ENCODE data around the gene NR4A3.

Gene NR4A3

DNA sequence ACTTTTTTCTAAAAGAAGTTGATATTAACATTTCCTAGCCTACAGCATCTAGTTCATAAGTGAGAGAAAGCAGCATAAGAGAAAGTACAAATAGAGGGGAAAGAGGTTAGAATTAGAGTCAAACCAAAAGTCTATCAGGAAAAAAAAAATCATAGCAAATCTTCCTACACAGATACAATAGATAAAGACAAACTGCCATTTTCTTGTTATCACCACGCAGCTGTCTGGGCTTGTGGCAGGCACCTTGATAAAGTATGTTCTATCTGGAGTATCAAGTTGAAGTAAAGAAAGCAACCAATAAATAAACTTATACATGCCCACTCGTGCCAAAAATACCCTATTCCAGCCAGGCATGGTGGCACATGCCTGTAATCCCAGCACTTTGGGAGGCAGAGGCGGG is 5.3 kb upstream of the NR4A3 start:
- DNase-seq, result no peak

DNA sequence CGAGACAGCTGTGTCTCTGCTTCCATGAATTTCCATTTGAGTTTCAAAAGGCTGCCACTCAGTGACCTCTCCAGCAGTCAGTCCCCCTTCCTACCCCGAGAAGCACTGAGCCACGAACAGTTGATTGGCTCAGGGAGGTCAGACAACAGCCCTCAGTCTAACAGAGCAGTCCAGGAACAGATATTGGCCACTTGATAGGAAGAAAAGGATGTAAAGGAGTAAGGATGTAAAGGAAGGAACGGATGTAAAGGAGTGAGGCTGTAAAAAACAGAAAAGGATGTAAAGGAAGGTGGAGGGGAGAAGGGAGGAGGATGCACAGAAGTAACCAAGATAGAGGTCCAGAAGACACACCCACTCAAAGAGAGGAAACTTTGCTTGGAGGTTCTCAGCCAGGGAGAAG is 3.2 kb upstream of the NR4A3 start:
- no peak for DNase-seq

DNA sequence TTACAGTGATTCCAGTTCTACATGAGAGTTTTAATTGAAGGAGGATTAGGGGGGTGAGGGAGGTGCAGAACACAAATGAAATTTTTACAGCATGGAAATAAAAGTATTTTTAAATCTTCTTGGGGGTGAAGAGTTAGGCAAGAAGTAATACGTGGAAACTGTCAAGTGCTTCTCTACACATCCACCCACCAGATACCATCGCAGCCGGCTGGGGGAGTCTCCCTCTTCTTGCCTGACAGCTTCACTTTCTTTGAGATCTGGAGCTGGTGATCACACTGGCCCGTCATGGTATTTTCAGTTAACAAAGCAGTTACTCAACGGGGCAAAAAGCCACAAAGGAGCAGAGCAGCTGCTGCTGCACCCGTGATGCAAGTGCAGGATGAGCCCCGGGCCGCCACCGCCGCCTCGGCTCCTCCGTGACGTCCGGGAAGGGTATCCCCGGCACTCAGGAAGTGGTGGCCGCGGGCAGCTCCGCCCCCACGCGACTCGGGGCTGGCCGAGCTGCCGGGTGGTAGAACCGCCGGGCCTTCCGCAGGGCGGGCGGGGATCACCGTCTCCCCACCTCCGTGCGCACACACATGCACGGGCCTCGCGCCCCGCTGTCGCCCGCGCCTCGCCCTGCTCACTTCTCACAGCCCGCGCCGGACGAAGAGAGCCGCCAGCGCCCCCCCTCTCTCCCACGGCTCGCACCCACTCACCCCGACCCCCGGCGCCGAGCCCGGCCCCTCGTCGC is 2.4 kb upstream of the NR4A3 start:
- DNase-seq, result peak; percentile 95

DNA sequence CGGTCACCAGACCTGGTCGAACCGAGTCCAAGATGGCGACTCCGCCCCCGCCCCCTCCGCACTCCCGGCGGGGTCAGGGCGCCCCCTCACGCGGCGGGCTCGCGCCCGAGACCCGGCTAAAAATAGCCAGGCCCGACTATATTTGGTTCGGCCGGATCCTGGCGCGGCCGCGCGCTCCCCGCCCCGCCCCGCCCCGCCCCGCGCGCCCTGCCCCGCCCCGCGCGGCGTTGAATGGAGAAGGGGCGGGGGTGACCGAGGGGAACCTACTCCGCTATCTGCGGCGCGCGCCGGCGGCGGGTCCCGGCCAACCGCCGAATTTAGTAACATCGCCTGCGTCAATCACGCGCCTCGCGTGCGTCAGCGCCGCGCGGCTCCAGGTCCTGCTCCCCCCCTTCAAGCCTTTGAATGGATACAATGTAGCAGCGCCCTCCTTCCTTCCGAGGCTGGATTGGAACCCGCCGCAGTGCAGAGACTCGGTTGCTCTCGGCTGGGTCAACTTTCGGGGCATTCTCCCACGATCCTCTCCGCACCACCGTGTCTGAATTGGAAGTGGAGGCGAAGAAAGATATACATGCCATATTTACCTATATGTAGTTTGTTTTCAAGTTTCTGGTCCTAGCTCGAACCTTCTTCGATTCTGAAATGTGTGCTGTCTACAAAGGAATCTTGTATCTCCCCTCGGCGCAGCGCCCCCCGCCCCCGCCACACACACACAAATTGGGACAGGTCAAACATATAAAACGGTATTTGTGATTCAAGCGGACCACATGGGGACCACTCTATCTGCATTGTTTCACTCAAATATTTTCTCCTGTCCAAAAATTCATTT is 1.6 kb upstream of the NR4A3 start:
- DNase-seq, result no peak

DNA sequence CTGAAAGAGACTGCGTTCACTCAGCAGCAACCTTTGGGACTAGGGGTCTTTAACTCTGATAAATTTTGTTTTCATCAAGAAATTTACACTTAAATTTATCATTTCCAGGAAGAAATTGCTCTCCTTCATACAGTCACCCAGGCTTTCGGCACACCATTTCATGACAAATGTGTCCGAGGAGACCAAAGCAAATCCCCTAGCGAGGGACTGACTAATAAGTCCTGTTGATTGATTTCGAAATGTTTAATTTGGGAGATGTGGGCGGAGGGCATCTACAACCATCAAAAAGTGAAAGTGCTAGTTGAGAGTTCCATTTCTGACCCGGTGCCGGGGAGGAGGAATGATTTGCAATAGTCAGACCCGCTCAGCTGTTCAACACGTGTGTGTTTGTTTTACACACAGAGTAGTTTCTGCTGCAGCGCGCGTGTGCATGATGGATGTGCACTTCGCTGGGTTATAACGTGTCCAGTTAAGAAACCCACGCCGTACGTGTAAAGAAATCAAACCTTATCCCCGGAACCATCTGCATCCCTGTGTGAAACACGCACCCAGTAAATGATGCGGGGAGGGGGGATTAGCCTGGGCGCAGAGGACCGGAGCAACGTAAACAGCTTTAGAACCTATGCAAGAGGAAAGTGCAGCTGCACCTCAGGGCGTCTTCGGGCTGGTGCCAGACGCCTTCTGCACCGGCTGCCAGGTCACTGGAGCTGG is 845 bp upstream of the NR4A3 start:
- peak; percentile 80 for DNase-seq

DNA sequence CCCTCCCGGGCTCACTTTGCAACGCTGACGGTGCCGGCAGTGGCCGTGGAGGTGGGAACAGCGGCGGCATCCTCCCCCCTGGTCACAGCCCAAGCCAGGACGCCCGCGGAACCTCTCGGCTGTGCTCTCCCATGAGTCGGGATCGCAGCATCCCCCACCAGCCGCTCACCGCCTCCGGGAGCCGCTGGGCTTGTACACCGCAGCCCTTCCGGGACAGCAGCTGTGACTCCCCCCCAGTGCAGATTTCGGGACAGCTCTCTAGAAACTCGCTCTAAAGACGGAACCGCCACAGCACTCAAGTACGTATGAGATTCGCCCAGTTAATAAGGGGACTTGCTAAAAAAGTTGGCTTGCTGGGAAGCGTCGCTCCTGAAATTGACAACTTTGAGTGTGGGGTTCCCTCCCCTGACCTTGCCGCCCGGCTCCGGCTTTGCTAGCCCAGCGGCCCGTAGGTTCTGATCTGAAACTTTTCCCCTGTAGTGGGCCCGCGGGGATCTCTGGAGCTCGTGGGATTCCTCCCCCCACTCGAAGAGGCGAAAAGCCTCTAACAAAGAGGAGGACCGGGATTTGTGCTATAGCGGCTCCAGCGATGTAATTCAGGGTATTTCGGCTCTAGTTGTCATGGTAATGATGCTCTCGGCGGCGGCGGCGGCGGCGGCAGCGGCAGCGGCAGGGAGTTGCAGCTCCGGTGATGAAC is 572 bp downstream of the NR4A3 start:
- DNase-seq, result peak; percentile 75

DNA sequence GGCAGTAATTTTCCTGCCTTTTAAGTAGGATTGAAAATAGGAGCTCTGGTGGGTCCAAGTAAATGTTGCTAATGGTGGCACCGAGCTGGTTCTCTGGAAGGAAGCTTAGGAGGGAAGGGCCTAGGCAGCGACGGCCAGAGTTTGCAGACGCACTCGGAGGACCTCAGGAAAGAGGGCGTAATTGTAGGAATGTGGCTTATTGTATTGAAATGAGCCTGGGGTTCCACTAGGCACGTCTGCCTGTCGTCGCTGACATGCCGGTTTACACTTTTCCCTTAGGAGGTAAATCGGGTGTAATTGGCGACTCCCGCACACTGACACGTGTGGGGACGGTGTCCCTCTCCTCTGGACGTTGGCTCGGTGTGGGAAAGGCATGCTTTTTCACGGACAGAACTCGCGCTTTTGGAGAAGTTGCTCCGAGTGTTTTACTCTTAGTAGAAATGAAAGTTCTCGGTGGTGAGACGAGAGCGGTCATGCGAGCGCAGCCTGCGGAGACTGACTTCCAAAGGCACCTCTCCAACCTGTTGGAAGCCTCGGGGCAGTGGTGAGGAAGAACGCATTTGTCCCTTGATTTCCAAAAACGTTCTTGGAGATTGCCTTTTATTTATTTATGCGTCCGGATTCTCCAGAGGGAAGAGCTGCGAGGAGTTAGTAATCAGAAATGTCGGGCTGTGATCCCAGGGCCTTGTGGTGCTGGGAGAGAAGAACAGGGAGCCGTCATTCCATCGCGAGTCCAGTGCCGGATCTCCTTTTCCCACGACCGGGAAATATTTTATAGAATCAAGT is 1.3 kb downstream of the NR4A3 start:
- DNase-seq, result peak; percentile 66

DNA sequence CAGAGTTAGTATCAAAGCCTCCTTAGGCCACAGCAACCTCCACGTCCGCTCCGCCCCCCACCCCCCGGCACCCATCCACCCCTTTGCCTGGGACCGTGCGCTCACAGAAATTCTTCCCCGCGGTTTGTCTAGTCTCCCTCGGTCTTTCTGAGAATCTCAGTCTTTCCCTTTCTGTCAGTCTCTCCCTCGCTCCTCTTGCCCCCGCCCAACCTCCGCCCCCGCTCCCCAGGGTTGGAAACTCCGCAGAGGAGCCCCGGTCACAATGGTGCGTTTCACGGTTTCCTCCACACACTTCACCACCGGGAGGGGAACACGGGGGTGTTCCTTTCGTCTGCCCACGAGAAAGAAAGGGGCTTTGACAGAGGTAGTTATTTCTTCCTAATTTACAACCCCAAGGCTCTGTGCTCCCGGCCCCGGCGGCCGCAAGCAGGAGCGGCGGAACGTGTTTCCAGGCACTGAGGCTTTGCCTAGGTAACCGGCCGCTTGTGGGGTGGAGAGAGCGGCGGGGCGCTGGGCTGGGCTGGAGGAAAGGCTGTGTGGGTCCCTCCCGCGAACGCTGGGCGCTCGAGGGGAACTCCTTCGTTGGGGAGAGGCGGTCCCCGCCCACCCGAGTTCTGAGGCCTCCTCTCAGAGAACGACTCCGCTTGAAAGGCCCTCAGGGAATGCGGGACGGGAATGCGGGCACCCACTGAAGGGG is 2.1 kb downstream of the NR4A3 start:
- peak; percentile 93 for DNase-seq

DNA sequence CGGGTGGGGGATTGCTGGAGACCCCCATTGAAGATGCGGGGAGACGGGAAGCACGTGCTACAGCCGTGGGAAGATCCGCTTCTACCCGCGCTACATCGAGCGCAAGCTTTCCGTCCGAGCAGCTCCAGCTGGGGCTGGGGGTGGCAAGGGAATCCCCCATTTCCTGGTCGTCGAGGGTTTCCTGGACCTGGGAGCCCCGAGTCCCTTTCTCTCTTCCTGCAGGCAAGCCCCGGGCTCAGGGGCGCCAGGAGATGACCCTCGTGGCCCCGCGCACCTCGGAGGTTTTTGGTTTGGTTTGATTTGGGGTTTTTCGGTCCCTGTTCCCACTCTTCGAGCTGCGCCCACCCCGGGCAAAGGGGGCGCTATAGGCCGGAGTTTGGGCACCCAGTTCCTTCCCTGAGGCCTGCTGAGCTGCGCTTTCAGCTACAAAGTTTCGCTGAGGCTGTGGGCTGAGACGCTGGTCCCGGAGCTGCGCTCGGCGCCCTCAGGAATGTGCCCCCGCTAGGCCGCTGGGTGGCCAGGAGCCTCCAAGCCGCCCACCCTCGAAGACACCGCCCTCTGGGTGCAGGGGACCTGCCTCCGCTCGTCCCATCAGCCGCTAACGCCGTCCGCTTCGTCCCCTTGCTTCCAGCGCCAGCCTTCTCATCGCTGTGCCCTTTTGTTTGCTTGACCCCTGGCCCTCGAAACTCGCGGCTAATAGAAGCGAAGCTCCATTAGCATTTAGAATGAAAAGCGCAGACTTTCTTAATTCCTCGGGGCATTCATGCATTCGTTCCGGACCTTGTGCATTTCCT is 2.9 kb downstream of the NR4A3 start:
- DNase-seq, result peak; percentile 88

DNA sequence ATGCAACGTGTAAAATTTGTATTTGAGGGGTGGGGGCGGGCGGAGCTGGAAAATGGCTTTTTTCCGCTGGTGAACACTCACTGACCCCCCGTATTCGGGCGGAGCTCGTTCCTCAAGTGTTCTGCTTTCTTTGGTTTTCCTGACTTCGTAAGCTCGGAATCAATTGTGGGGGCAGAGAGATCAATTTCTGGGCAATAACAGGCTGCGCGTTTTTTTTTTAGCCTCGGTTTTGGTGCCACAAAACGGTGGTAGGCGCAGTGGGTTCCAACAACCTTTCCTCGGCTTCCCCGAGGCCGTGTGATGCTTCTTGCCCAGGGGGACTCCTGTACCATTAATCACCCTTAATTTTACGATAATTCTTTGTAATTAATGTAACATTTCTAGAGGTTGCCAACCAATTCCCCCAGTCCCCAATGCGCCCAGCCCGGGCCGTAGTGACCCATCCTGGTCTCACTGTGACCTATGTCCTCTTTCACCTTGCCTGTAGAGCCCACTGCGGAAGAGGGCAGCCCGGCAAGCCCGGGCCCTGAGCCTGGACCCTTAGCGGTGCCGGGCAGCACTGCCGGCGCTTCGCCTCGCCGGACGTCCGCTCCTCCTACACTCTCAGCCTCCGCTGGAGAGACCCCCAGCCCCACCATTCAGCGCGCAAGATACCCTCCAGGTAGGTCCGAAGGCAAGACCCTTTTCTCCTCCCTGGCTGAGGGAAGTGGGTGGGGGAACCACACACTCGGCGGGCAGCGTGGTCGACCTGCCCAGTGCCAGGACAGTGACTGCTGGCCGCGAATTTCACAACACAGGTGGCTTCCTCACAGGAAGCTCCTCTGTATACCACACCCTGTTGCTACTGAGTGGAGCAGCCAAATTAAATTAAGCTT is 3.7 kb downstream of the NR4A3 start:
- peak; percentile 62 for DNase-seq

DNA sequence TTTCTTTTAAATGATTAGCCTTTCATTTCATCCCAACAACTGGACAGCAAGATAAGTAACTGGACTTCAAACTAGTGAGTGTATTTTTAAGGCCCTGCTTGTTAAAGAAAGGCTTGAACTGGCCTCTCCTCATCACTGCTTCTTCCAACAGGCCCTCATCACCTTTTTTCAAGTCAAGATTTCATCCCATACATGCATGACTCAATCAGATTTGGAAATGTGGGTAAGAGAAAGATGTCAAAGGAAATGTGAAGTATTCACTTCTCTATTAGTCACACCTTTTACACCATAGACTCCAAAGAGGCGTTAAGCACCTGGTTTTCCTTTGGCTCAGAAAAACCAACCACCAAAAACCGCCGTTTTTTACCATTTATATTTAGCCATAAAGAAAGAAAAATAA is 4.9 kb downstream of the NR4A3 start:
- DNase-seq, result no peak

DNA sequence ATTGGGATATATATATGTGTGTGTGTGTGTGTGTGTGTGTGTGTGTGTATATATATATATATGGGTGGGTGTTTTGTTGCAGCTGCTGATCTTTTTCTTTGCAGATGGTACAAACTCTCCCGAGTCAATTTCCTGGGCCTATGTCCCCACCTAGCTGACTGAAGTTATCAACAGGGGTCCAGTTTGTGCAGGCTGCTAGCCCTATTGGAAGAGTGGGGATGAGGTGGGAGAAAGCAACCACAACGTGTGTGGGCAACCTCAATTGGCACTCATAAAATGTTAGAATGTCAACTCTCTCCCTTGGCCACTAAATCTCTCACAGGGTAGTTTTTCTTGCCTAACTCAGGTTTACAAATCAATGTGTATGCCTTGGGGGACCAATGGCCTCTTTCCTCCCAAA is 5.6 kb downstream of the NR4A3 start:
- DNase-seq, result no peak

DNA sequence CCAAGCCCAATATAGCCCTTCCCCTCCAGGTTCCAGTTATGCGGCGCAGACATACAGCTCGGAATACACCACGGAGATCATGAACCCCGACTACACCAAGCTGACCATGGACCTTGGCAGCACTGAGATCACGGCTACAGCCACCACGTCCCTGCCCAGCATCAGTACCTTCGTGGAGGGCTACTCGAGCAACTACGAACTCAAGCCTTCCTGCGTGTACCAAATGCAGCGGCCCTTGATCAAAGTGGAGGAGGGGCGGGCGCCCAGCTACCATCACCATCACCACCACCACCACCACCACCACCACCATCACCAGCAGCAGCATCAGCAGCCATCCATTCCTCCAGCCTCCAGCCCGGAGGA is 6.3 kb downstream of the NR4A3 start:
- DNase-seq, result no peak

DNA sequence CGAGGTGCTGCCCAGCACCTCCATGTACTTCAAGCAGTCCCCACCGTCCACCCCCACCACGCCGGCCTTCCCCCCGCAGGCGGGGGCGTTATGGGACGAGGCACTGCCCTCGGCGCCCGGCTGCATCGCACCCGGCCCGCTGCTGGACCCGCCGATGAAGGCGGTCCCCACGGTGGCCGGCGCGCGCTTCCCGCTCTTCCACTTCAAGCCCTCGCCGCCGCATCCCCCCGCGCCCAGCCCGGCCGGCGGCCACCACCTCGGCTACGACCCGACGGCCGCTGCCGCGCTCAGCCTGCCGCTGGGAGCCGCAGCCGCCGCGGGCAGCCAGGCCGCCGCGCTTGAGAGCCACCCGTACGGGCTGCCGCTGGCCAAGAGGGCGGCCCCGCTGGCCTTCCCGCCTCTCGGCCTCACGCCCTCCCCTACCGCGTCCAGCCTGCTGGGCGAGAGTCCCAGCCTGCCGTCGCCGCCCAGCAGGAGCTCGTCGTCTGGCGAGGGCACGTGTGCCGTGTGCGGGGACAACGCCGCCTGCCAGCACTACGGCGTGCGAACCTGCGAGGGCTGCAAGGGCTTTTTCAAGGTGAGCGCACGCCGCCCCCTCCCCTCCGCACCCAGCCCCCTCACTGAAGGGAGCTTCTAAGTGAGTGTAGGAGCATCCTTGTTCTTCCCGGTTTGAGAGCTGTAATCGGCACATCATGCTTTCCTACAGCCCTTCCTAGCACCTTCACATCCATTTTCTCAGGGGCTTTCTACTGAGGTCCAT is 6.9 kb downstream of the NR4A3 start:
- DNase-seq, result no peak

DNA sequence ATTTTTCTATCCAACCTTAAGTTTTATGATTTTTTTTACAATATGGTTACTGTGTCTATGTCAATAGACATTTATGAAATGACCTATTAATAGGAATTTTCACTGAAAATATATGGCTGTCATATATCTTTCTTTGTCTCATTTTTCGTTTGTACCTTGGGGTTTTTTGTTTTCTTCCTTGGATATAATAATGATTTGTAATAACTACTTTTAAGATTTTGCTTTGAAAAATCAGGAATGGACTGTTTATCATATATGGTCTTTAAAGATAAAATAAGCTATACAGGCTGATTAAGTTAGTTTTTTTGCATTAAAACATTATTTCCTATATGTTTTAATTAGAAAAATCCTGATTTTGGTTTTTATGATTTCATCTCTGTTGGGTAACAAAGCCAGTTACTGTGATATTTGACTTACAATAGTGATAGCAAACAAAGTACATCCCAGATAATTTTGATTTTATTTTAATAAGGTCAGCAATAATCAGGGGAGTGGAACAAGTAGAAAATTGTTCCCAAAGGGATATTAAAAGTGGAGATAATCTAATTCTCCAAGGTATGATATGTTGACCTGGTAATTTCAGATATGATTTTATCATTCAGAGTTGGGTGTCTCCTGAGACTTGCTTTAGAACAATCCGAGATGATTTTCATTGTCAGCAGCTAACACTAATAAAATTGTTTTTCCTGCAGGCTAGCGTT is 10.3 kb downstream of the NR4A3 start:
- no peak for DNase-seq

DNA sequence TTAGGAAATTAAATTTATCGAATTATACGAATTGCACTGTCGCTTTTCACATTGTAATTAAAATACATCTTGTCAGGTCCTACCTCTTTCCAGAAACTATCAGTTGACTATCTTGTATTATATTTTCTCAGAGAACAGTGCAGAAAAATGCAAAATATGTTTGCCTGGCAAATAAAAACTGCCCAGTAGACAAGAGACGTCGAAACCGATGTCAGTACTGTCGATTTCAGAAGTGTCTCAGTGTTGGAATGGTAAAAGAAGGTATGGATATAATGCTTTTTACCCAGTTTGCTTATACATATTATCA is 10.8 kb downstream of the NR4A3 start:
- no peak for DNase-seq

DNA sequence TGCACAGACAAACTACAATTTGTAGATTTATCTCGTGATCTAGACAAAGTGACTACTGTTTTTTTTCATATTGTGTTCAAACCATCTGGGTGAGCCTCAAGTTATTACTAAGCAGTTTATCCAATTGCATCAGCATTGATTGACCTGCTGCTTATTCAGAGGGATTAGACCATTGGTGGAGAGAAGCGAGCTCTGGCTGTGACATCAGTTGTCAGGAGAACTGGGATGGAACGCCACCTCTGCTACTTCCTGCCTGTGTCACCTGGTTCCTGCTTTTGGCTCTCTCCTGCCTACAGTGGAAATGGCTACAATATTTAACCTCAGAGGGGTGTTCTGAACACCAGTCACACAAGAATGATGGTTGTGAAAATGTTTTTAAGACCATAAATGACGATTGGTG is 12.1 kb downstream of the NR4A3 start:
- DNase-seq, result no peak

DNA sequence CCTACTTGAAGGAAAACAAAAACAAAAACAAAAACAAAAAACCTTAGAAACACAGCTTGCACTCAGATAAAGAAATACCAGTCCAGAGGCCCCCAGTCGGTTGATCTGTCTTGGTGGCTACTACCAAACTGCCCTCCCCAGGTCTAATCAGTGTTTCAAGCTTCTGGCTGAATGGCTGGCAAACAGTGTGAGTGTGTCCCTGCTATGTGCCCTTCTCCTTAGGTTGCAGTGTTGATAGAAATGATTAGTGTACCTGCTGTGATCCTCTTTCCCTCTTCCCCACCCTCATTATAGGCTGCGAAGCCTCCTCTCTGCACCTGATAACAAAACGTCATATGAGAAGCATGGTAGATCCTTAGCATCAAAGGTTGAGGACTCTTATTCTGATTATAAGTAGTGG is 12.8 kb downstream of the NR4A3 start:
- no peak for DNase-seq

DNA sequence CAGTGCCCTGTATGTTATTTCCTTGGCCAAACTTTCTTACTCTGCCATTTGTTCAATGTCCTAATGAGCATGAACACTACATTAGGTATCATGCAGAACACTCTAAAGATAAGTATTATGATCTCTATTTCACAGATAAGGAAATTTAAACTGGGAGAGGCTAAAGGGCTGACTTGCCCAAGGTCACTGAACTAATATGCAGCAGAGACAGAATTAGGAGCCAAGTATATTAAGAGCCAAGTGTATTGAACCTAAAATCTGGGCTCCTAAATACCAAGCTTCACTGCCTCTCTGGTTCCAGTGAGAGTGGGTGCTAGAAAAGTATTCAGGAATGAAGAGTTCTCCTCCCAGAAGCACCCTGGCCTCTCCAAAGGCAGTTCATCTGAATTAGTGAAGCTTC is 13.5 kb downstream of the NR4A3 start:
- DNase-seq, result no peak
